NB4 (cell line): ENCODE measurements around the gene HMCES.

Source experiments
- CTCF ChIP-seq: IDR thresholded peaks from one replicate; pipeline ENCODE4 v1.5.1; 2012; ENCODE audit warnings: low read depth, low read length
- MAX ChIP-seq: IDR thresholded peaks from 2 replicates; pipeline ENCODE4 v1.6.1; 2011; ENCODE audit warnings: low read depth, low read length
- POLR2A ChIP-seq: IDR thresholded peaks from 2 replicates; pipeline ENCODE4 v1.6.1; 2011; ENCODE audit warnings: mild to moderate bottlenecking; ENCODE audit not compliant: insufficient read length; ENCODE audit errors: extremely low read depth

DNA sequence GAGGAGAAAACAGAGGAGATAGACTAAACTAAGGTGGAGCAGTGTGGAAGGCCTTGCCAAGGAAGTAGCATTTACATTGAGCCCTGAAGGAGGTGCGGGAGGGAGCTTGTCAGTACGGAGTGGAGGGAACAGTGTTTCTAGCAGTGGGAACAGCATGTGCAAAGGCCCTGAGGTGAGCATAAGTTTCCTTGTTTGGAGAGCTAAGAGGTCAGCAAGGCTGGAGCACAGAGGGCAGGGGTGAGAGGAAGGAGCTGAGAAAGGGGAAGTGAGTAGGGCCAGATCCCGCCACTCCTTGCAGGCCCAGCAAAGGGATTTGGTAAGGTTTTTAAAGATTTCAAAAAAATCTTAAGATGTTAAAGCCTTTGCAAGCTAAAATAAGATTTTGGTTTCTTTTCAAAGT lies 70.1 kb downstream of the HMCES start:
- no peak for TF ChIP-seq MAX
- TF ChIP-seq CTCF = no peak
- TF ChIP-seq POLR2A = no peak
